Vagina (tissue), 2 donors: Measurements from ENCODE around the gene MUS81.

Experiments used
- POLR2A ChIP-seq, 2 donors: fragments of 450-650 bp; IDR thresholded peaks; one replicate each; pipeline ENCODE4 v1.6.1; 2017; ENCODE audit warnings: antibody characterized with exemption in 2 of 2, mild to moderate bottlenecking in 2 of 2, moderate library complexity in 2 of 2
- TF ChIP-seq, protein P1 (sequence below), 3 experiments: fragments of 450-650 bp in 2 of 3; fragments of 200-600 bp in 1 of 3; sonication (generic) in 1 of 3; IDR thresholded peaks; one replicate each; pipeline ENCODE4 v1.5.1; 2017 to 2019; ENCODE audit warnings: antibody characterized with exemption in 3 of 3, mild to moderate bottlenecking in 2 of 3, moderate library complexity in 2 of 3

DNA sequence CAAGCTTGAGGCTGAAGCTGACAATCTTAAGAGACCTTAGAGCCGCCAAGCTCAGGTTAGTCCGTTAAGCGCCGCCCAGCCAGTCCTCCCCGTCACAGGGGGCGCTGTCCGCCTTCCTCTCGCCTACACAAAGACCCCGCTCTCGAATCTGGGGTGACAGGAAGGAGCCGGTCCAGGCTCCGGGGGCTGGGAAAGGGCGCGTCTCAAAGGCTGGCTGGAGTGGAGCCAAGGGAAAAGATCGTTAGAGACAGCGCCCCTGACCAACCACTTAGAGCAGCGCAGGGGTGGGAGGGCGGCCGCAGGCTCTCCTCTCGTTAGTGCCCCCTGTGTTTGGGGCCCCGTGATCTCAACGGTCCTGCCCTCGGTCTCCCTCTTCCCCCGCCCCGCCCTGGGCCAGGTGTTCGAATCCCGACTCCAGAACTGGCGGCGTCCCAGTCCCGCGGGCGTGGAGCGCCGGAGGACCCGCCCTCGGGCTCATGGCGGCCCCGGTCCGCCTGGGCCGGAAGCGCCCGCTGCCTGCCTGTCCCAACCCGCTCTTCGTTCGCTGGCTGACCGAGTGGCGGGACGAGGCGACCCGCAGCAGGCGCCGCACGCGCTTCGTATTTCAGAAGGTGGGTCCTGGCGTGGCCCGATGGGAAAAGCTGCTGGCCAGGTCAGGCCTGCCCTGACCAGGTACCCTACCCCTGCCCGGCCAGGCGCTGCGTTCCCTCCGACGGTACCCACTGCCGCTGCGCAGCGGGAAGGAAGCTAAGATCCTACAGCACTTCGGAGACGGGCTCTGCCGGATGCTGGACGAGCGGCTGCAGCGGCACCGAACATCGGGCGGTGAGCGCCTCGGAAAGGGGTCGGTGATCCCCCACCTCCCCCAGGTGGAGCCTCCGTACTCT is at the start of gene MUS81:
- TF ChIP-seq POLR2A (IDR thresholded peaks at IDR 0.05) = peak in 1 of 2 donors; percentile 57
- TF ChIP-seq, protein P1, sequence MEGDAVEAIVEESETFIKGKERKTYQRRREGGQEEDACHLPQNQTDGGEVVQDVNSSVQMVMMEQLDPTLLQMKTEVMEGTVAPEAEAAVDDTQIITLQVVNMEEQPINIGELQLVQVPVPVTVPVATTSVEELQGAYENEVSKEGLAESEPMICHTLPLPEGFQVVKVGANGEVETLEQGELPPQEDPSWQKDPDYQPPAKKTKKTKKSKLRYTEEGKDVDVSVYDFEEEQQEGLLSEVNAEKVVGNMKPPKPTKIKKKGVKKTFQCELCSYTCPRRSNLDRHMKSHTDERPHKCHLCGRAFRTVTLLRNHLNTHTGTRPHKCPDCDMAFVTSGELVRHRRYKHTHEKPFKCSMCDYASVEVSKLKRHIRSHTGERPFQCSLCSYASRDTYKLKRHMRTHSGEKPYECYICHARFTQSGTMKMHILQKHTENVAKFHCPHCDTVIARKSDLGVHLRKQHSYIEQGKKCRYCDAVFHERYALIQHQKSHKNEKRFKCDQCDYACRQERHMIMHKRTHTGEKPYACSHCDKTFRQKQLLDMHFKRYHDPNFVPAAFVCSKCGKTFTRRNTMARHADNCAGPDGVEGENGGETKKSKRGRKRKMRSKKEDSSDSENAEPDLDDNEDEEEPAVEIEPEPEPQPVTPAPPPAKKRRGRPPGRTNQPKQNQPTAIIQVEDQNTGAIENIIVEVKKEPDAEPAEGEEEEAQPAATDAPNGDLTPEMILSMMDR (IDR thresholded peaks at IDR 0.05) = peak; percentile 35 to 83 (median 79)
